Choroid plexus epithelial cell (primary cell): ENCODE measurements around the gene PREX1.

ENCODE experiments used
- DNase-seq: peaks from one replicate; pipeline ENCODE4 v3.0.0-alpha.2; 2010; ENCODE audit warnings: low read depth
- H3K4me3 ChIP-seq: 2 replicates; pipeline ENCODE4 v1.5.1; 2011; ENCODE audit warnings: low read depth, mild to moderate bottlenecking, control low read depth, low read length, moderate library complexity
- TF ChIP-seq, protein P1 (sequence below): conservative IDR thresholded peaks from 2 replicates; pipeline ENCODE4 v1.5.1; 2011; ENCODE audit warnings: low read depth, mild to moderate bottlenecking, control low read depth, inconsistent platforms, low read length, moderate library complexity

The PREX1 gene

GRCh38 chr20:48809673-48810072 lies 18.1 kb downstream of the PREX1 start:
- TF ChIP-seq, protein P1, sequence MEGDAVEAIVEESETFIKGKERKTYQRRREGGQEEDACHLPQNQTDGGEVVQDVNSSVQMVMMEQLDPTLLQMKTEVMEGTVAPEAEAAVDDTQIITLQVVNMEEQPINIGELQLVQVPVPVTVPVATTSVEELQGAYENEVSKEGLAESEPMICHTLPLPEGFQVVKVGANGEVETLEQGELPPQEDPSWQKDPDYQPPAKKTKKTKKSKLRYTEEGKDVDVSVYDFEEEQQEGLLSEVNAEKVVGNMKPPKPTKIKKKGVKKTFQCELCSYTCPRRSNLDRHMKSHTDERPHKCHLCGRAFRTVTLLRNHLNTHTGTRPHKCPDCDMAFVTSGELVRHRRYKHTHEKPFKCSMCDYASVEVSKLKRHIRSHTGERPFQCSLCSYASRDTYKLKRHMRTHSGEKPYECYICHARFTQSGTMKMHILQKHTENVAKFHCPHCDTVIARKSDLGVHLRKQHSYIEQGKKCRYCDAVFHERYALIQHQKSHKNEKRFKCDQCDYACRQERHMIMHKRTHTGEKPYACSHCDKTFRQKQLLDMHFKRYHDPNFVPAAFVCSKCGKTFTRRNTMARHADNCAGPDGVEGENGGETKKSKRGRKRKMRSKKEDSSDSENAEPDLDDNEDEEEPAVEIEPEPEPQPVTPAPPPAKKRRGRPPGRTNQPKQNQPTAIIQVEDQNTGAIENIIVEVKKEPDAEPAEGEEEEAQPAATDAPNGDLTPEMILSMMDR: no peak
- no peak overlapping the region for H3K4me3 ChIP-seq
- no peak for DNase-seq

- DNase-seq: no peak
- TF ChIP-seq, protein P1: no peak
- no peak overlapping the region for H3K4me3 ChIP-seq
Observed at GRCh38 chr20:48808382-48809034, 19.3 kb downstream of the PREX1 start.

DNA sequence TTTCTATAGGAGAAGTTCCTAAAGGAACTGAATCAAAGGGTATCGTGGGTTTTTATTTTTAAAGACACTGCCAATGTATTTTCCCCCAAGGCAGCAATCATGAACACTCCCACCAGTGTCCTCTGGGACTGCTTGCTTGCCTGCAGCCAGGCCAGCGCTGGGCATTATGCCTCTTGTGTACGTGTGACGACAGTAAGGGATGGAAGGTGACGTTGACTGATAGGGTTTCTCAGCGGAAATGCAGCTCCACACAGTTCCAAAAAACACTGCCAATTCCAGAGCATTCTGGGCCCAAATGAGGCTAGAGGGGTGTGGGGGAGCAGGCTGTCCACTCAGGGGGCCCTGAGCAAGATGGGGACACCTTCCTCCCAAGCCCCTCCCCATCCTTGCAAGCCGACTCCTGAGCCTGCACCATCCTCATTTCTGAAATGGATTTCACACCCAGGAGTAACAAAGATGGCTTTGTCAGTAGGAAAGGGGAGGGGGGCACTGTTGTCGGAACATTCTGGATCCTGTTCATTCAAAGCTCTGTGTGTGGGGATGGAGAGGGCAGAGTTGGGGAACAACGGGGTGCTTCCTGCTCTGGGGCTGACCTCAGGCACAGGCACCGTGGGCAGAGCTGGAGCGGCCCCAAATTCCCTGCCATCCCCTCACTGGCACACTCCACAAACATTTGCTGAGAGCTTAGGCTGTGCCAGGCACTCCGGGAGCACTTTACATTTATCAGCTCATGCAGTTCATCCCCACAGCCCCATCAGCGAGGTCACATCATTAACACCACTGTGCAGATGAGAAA lies 20.0 kb downstream of the PREX1 start:
- TF ChIP-seq, protein P1: no peak
- H3K4me3 ChIP-seq: no peak overlapping the region
- no peak for DNase-seq

DNA sequence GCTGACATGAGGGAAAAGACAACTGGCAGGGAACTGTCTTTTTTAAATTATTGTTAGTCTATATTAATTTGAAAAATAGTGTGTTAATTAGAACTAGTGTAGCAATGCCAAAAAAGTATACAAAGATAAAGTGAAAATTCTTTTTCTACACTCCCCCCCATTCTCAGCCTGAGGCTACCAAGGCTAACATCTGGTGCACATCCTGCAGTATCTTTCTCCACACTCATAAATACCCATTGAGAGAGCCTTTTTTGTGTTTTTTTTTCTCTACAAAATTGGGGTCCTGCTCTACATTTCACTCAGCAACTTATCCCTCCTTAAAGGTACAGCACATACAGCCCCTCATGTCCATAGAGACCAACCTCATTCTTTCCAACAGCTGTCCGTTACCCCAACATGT lies 20.7 kb downstream of the PREX1 start:
- TF ChIP-seq, protein P1: no peak
- DNase-seq: no peak
- H3K4me3 ChIP-seq: no peak overlapping the region

- no peak for DNase-seq
- TF ChIP-seq, protein P1: no peak
- H3K4me3 ChIP-seq: no peak overlapping the region
Observed at GRCh38 chr20:48805716-48806115, 22.1 kb downstream of the PREX1 start.

GRCh38 chr20:48805286-48805685 lies 22.5 kb downstream of the PREX1 start:
- no peak for DNase-seq
- H3K4me3 ChIP-seq: no peak overlapping the region
- TF ChIP-seq, protein P1: no peak
